Bronchial epithelial cell (primary cell): ENCODE data around the gene ERP27. TPM values are rescaled to one million over a fixed set of nuclear protein-coding genes. Genes with fewer than 3 reads are reported as not detected.

Experiments used
- DNase-seq: peaks from one replicate; pipeline ENCODE4 v3.0.0-alpha.2; 2010; ENCODE audit warnings: low read depth
- FAIRE-seq: peaks from 2 replicates; lab custom pipeline; 2011; peaks lifted over from hg19 to GRCh38; lab: Jason Lieb, UNC
- H3K27me3 ChIP-seq: 2 replicates; pipeline ENCODE4 v1.5.1; 2011; ENCODE audit warnings: low read length; ENCODE audit not compliant: control insufficient read depth, insufficient read depth
- H3K36me3 ChIP-seq: 2 replicates; pipeline ENCODE4 v1.5.1; 2011; ENCODE audit warnings: low read length; ENCODE audit not compliant: control insufficient read depth, insufficient read depth
- H3K4me3 ChIP-seq: 2 replicates; pipeline ENCODE4 v1.5.1; 2011; ENCODE audit warnings: mild to moderate bottlenecking, low read depth, low read length, control low read depth
- total RNA-seq: library from RNA; depleted of rRNA; stranded (reverse); fragments of >200 nt; gene quantifications from 2 replicates; pipeline ENCODE4 v1.2.1, GENCODE V29; 2014
- TF ChIP-seq, protein P1 (sequence below): IDR thresholded peaks from 2 replicates; pipeline ENCODE4 v1.5.1; 2011; ENCODE audit warnings: mild to moderate bottlenecking, moderate library complexity, low read length, control low read depth, inconsistent platforms; ENCODE audit not compliant: insufficient read depth, severe bottlenecking

The ERP27 gene
- total RNA-seq, 1 donor from 2014 or later, result not detected

DNA sequence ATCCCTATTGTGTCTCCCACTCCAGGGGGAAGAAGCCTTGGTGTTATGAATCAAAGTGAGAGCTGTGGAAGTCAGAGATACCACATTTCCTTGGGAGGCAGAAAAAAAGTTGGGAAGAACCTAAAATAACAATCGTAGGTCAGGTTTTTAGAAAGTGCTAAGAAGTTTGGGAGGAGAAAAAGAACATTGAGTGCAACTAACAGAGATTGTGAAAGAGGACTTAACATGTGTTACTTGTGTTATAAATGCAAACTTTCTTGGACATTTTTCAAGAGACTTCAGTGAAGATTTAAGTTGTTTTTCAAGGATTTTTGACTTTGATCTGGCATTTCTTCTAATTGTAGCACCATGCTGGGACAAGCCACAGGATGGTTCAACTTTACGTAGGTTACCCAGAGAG, 7.8 kb upstream of the ERP27 start:
- DNase-seq, result no peak
- Histone ChIP-seq H3K36me3 (no peaks in the 10 kb centered on the region), H3K27me3 (no peaks in the 10 kb centered on the region), H3K4me3 (no peak overlapping the region)
- TF ChIP-seq, protein P1, sequence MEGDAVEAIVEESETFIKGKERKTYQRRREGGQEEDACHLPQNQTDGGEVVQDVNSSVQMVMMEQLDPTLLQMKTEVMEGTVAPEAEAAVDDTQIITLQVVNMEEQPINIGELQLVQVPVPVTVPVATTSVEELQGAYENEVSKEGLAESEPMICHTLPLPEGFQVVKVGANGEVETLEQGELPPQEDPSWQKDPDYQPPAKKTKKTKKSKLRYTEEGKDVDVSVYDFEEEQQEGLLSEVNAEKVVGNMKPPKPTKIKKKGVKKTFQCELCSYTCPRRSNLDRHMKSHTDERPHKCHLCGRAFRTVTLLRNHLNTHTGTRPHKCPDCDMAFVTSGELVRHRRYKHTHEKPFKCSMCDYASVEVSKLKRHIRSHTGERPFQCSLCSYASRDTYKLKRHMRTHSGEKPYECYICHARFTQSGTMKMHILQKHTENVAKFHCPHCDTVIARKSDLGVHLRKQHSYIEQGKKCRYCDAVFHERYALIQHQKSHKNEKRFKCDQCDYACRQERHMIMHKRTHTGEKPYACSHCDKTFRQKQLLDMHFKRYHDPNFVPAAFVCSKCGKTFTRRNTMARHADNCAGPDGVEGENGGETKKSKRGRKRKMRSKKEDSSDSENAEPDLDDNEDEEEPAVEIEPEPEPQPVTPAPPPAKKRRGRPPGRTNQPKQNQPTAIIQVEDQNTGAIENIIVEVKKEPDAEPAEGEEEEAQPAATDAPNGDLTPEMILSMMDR, result no peak
- FAIRE-seq, result no peak

DNA sequence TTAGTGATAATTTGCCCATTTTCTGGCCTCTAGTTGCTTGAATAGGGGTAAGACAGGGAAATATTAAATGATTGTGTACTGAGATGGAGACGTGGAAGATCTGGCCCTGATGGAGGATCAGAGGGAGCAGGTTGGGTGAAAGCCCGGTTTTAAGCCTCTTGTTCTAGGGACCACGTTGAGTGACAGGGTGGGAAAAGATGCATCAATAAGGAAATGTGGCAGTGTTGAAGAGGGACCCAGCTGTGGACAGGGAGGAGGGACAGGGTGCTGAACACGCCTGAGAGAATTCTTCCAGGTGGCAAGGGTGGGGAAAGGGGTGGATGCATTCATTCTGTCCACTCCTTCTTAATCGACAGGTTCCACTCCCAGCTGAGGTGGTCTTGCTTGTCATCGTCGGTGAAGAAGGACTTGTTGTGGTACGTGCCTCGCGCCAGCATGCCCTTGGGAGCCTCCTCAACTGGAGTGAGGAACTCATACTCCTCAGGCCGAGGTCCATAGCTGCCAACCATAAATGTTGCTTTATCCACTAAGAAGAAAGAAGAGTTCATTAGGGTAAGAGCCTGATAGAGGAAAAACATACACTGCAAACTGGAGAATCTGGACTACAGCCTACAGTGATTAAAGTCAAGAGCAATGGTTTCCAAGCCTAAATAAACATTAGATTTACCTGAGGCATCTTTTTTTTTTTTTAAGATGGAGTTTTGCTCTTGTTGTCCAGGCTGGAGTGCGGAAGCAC, 4.0 kb upstream of the ERP27 start:
- no peaks in the 10 kb centered on the region for H3K36me3 ChIP-seq
- TF ChIP-seq, protein P1, result no peak

DNA sequence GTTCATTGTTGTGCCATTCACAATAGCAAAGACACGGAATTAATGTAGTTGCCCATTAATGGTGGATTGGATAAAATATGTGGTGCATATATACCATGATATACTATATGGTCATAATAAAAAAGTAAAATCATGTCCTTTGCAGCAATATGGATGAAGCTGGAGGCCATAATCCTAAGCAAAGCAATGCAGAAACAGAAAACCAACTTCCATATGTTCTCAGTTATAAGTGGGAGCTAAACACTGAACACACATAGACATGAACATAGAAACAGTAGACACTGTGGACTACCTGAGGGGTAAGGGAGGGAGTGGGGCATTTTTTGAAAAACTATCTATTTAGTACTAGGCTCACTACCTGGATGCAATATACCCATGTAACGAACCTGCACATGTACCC, 3.0 kb upstream of the ERP27 start:
- FAIRE-seq (no peak), DNase-seq (no peak)
- TF ChIP-seq, protein P1, result no peak
- H3K4me3 ChIP-seq, result no peak overlapping the region
- no peaks in the 10 kb centered on the region for H3K36me3 ChIP-seq
- H3K27me3 ChIP-seq, result no peaks in the 10 kb centered on the region

More for the DNA sequence above, 4.0 kb upstream of the ERP27 start:
- DNase-seq (no peak), FAIRE-seq (peak; percentile 60)
- H3K4me3 ChIP-seq, result no peak overlapping the region
- H3K27me3 ChIP-seq, result no peaks in the 10 kb centered on the region

DNA sequence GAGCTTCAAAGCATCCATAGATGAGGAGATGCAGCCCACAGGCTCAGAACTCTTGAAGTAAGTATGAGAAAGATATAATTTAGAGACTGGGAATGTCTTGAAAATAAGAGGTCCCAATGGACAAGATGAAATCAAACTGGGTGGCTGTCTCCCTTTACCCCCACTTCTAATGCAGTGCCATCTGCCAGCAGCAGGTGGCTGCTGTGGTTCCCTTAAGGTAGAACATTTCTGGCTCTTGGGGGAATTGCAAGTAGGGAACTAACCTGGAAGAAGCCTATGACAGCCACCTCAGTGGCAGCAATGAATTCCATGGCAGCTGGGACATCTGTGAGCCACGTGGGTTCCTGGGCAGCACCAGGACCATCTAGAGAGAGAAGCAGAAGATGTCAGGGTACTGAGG, 648 bp downstream of the ERP27 start:
- FAIRE-seq, result no peak

DNA sequence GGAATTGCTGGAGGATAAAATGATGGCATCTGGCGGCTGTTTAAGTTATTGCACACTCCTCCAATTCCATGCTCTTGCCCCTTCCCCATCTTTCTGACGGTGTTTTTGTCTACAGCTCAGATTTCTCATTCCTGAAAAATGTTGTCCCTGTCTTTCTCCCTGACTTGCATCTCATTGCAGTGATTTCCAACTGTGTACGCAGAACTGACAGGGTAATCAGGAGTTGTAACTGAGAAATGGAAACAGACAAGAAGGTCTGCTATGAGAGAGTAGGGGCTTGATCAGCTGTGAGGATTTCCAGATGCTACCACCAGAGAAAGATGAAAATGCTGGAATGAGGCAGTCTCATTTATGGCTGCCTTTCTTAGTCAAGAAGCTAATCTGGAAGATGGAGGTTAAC, 1.3 kb downstream of the ERP27 start:
- DNase-seq (no peak), FAIRE-seq (no peak)
- no peaks in the 10 kb centered on the region for H3K27me3 ChIP-seq
- H3K36me3 ChIP-seq, result no peaks in the 10 kb centered on the region
- TF ChIP-seq, protein P1, result no peak
- no peak overlapping the region for H3K4me3 ChIP-seq

More for the DNA sequence above, 648 bp downstream of the ERP27 start:
- TF ChIP-seq, protein P1, result no peak
- H3K36me3 ChIP-seq, result no peaks in the 10 kb centered on the region
- no peaks in the 10 kb centered on the region for H3K27me3 ChIP-seq
- DNase-seq, result no peak
- H3K4me3 ChIP-seq, result no peak overlapping the region
